Pons (tissue), 1 donor: Measurements from ENCODE around the gene RAB35.

ENCODE experiments used
- DNase-seq: peaks from one replicate; pipeline ENCODE4 v3.0.0-alpha.2; 2016; ENCODE audit warnings: low spot score

Gene RAB35

DNA sequence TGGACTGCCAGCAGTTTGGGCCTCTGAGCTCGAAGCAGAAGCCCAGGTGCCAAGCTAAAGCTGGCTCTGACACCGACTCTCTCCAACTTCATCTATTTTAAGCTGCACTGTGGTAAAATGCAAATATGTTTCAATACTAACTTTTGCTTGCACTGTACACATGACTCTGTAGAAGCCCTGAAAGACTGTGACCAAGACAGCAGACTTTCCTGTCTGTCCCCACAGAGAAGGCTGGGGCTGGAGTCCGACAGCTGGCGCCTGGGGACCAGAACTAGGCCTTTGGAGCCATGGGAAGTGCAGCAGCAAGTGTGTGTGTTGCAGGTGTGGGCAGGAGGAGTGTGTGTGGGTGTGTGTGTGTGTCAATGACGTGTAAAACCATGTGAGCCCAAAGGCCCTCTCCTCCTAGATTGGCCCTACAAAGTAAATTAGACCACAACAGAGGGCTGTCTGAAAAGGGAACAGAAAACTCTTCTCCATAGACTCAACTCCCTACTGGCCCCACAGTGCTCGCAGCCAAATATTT, 16.4 kb upstream of the RAB35 start:
- no peak for DNase-seq

DNA sequence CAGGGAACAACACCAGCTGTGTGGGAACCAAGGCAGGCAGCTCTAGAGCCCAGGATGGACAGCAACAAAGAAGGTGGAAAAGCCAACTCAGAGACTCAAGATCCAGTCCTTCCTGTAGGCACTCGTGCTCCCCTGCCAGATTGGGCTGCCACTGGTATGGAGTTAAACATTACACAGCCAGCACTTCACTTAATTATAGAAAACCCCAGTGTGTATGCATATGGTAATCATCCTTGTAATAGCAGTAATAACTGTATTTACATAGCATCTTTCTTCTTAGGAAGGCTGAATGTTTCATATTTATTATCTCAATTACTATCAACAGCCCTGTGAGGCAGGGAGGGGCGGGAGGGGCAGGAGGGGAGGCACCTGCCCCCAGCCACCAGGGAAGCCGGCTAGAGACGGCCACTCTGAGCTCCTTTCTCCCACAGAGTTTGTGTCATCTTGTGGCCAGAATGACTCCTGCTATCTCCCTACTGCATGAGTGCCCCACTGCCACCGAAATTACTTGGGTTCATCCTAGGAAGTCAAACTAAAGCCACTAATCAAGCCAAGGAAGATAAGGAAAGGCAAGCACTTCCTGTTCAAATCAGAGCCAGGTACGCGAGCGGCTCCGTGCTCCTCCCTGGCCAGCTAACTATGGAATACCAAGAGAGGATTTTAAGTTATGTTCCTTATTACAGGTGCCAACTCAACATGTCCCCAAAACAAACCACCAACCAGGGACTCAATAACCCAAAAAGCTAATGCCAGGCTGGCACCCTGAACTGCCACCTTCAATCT, 15.7 kb upstream of the RAB35 start:
- no peak for DNase-seq

DNA sequence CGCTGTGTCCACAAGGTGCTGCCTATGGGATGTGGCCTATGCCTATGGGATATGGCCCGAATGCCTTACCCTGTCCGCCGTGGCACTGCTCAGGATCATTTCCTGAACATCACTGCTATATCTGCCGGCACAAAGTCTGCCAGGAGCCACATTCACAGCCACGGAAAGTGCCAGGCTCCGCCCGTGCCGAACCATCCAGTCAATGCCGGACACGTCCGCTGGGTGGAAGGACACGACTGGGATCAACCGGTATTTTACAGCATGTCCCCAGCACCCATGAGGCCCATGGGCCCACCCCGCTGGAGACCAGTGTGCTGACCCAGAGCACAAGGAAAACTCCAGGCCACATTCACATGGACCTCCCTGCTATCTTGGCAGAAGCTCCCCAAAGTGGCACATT, 14.6 kb upstream of the RAB35 start:
- no peak for DNase-seq

DNA sequence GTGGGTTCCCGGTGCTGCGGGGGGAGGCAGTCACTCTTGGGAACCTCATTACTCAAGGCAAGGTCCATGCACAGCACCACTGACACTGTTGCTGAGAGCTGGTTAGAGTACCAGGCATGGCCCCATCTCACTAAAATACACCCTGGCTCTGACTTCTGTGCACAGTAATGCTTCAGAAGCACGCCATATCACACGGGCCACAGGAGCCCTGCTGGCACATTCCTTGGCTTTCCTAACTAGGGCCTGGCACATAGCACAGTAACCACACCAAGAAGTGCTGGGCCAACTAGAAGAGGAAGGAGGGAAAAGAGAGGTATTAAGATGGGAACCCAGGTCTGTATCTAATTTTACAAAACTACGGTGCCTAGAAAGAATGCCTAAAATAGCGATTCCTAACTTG, 13.5 kb upstream of the RAB35 start:
- no peak for DNase-seq

DNA sequence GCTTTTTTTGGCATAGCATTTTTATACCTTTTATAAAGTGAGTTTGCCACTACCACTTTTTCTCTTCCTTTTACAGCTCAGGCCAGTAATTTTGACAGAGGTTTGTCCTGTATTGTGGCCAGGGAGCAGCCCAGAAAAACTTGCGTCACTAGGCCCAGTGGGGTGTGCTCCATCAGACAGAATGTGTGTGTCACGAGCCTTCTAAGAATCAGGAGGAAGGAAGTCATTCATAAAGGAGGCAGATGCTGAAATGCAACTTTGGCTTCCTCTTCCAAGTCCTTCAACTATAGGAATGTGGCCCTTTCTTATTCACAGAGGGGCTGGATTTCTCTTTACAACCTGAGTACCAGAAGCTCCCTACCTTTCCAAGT, 10.1 kb upstream of the RAB35 start:
- DNase-seq, result peak; percentile 54

DNA sequence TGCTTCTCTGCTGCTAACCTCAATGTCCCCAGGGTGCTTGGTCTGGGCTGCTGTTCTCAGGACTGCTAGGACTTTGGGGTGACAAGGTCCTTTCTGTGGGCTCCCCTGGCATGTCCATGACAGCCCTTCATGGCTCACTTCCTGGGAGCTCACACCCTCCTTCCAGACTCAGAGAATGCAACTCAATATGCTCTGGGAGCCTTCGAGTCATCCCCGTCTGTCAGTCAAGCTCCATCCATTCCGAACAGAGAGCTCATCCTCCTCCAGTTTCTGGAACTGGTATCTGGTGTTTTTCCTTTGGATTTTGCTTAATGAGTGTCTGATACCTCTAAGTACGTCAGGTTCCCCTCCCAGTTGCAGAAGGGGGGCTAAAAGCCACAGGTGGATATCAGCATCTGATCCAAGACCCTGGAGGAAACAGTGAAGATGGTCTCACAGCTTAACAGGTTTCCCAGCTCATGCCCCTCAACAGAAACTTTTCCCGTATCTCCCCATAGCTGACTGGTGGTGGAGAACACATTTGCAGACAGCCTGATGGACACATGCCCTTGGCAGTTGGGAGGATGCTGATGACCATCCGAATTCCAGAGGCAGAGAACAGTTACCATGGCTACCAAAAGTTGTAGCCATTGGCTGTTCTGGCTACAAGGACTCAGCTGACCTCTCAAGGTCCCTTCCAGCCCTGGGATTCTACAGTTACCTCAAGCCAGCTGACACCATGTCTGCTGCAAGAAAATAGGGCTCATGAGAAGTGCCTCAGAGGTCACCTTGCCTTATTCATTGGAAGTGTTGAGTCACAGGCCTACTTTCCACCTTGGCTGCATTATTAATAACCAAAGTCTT, 9.5 kb upstream of the RAB35 start:
- DNase-seq, result peak; percentile 40

DNA sequence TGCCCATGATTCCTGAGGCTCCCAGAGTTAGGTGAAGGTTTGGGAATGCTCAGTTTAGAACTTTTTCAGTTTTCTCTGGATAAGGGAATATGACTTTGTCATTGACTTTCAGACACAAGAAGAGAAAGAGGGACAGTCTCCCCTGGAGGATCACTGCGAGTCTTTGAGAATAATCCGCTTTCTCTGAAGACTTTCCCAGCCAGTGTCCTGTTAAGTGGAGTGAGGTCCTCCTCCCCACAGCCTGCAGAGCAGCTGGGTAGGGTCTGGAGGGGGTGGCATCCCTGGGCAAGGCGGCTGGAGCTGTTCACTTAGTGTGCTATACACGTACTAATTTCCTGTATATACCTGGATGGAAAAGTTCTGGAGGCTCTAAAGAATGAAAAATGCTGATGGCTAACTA, 8.5 kb upstream of the RAB35 start:
- no peak for DNase-seq

DNA sequence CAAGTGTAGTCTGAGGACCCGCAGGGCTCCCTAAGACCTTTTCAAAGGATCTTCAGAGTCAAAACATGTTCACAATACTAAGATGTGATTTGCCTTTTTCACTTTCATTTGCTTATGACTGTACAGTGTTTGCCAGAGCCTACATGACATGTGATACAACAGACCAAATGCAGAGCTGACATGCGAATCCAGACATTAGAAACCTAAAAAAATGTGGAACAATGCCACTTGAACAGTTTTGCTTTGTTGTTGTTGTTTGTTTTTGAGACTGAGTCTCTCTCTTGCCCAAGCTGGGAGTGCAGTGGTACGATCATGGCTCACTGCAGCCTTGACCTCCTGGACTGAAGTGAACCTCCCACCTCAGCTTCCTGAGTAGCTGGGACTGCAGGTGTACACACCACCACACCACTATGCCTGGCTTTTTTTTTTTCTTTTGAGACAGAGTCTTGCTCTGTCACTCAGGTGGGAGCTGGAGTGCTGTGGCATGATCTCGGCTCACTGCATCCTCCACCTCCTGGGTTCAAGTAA, 5.3 kb upstream of the RAB35 start:
- no peak for DNase-seq

DNA sequence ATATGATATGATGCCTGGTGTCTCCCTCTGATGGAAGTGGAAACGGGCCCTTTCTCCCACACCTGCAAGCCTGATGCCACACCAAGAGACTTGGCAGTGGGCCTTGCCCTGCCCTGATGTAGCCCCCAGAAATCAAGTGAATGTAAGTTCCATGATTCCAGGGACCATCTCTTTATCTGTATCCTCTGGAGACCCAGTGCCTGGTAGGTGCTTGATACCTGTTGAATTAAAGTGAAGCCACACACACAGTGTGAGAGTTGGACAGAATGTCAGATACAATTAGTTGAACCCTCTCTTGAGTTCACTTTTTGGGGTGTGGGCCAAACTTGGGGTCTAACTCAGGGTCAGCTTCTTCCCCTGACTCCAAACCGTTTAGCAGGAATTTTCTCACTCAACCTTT, 4.8 kb upstream of the RAB35 start:
- no peak for DNase-seq

DNA sequence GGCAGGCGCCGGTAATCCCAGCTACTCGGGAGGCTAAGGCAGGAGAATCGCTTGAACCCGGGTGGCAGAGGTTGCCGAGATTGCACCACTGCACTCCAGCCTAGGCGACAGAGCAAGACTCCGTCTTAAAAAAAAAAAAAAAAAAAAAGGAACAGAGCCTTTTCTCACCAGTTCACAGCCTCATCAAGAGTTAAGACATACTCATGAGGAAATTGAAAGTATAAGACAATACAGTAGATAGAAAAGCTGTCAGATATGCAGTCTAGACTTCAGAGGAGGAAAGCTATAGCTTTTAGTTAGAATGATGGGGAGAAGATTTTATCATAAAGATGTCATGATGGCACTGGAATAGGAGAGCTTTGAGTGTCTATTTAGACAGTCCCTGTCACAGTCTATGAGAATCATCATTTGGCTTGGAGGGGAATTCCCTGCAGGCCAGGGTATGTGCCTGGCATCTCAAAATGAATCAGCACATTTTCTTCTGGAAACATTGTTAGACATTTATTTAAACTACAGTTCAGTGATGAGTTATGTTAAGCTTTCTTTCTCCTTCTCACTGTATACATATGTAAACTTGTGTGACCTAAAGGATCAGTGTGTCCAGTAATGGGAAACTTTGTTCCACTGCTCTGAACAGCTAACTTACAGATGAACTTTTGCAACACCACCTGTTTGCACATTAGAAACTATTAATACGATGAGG, 2.9 kb upstream of the RAB35 start:
- no peak for DNase-seq

DNA sequence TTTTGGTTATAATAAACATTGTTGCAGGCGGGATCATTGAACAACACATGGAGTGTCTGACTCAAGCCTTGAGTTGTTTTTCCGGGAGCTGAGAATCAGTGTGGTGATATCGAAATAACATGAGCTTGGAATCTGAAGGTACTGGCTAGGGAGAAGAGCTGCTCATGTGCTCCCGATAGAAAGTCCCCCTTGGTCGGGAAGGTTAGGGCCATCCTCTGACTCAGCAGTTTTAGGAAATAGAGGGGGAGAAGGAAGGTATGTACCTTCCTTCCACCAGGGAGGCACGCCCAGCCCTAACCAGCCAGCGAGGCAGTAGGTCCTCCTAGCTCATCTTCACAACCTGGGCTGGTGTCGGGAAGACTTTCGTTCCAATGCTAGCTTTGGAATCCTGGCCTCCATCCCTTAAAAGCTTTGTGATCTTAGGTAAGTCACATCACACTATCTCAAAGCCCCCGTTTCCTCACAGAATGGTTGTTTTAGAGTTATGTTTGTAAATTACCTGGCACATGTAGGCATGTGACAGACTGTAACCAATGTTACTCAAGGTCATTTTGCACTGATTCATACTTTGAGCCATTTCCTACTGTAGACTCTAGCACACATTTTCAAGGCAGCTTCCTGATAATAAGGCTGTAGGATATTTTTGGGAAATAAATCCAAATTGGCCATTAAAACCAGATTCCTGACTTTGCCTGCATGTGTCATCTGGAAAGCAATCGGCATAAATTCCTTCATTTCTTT, 1.9 kb upstream of the RAB35 start:
- DNase-seq, result no peak

DNA sequence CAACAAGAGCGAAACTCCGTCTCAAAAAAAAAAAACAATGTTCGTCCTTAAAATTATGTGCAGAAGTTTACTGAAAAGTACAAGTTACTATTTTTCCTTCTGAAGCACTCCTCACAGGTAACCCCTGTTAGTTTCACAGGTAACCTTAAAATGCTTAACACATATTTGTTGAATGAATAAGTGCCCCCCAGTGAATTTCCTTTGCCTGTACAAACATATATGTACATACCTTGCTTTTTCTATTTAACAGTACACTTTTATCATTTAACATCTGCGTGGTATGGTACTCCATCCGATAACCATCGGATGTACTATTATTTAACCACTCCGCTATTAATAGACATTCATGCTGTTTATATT, 1.4 kb upstream of the RAB35 start:
- no peak for DNase-seq

DNA sequence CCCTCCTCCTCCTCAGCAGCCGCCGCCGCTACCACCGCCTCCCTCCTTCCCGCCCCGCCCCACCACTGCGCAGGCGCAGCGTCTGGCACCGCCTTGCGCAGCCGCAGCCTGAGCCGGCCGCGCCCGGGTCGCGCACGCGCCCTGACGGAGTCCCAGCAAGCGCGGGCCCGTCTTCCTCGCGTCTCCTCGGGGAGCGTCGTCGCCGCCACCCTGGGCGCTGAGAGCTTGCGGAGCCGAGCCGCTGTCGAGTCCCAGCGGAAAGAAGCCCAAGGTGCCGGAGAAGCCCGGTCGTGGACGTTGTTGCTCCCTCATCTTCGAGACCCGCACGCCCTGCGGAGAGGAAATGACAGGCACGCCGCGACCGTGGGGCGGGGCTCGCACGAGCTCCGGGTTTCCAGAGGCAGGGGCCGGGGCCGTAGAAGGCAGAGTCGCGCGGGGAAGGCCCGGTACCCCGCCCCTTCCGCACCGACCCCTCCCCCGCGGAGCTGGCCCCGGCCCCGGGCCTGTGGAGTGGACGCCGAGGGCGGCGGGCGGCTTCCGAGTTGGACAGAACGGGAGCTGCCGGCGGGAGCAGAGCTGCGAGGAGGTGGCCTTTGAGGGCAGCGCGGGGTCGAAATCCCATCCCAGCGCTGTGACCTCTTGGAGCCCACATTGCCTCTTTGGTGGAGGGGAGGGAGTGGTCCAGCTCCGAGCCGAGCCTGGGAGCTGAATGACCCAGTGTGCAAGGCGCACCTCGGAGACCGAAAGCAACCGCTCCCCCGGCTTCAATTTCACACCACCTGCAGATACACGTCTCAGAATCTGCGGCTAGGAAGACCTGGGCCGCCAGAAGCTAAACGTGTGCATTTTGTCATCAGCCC, 469 bp upstream of the RAB35 start:
- DNase-seq, result peak; percentile 87

DNA sequence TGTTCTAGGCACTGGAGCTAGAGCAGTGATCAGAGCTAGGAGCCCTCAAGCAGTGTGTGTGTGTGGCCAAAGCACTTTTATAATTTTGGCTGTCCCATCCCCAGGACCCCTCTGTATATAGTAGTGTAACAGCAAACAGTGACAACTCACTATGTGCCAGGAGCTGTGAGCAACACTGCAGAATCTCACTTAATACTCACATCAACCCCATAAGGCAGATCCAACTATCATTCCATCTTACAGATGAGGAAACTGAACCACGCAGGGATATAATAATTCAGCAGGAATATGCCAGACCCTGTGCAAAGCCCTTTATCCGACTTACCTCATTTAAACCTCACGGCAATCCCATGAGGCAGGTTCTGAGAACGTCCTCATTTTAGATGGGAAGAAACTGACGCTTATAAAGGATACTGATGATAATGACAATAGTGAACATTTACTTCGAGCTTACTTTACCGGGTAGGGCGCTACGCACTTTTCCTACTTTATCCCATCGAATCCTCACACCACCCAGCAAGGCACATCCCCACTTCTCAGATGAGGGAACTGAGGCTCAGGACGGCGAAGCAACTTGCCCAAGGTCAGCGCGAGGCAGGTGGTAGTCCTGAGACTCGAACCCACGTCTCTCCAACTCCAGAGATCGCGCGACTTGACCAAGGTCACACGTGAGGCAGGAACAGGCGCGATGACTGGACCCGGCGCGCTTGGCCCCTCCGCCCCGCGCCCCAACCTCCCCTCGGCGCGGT, 687 bp downstream of the RAB35 start:
- DNase-seq, result no peak

DNA sequence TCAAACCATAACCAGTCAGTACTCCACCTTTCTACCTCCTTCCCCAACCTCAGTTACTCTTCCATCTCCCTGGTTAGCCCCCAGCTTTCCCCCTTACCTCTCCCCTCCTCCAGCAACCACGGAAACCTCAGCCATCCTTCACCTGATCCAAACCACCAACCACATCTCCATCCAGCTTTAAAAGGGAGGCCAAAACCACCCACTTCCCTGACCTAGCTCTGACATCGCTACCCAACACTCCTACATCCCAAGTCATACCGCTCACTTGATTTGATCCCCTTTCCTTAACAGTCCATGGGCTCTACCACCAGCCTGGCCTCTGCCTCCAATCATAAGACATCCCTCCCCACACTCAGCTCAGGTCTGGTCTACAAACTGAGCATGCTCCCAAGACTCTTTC, 1.5 kb downstream of the RAB35 start:
- no peak for DNase-seq

DNA sequence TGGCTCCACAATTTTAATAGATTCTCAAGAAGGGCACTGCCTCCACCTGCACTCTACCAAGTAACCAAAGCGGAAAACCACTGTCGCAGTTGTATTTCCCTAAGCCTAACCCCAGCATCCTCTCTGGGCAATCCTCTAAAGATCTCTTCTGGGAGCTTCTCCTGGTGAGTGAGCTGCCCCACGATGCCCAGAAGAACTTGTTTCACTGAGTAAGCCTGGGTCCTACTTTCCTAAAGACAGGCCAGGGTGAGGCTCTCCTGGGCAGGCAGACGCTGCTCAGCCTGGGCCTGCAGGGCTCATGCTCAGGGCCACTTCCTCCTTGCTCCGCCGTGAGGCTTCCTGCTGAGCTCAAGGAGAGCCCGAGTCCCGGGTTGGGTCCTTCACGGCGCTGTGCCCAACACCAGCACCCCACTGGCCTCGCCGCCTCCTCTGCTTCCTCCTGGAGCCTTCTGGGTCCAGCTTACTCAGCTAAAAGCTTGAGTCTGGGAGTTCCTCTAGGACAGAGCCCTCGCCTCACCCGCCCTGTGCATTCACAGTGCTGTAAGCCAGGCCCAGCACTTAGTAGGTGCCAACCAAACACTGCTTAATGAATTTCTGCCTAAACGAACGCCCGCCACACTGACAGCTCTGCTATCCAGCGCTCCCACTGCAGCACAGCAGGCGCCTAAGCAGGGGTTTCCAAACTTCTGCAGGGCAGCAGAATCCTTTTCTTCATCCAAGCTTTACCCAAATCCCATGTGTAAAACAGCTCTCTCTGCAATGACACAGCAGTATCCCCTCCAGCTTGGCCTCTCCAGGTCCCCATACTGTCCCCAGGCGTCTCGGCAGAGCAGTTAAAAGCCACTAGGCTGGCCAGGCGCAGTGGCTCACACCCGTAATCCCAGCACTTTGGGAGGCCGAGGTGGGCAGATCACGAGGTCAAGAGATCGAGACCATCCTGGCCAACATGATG, 5.7 kb downstream of the RAB35 start:
- peak; percentile 72 for DNase-seq

DNA sequence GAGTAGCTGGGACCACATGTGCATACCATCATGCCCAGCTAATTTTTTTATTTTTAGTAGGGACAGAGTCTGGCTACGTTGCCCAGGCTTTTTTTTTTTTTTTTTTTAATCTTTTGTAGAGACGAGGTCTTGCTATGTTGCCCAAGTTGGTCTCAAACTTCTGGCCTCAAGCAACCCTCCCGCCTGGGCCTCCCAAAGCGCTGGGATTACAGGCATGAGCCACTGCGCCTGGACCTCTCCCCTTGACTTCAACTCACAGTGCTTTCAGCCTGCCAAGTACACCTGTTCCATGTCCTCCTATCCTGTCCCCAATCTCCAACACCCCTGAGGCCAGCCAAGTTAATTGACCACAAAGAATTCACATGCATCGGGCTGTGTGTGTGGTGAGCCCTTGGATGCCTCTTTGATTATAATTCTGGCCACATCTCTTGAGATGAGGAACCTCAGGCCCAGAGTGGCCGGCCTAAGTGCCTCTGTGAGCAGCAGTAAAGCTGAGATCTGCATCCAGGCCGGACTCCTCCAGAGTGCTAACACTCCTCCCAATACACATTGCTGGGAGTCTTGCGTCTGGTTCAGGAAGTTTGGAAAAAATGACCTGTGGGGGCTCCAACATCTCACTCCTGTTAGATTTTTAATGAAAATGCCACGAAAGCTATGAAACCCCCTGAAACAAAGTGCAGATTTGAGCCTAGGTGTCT, 6.8 kb downstream of the RAB35 start:
- DNase-seq, result no peak

DNA sequence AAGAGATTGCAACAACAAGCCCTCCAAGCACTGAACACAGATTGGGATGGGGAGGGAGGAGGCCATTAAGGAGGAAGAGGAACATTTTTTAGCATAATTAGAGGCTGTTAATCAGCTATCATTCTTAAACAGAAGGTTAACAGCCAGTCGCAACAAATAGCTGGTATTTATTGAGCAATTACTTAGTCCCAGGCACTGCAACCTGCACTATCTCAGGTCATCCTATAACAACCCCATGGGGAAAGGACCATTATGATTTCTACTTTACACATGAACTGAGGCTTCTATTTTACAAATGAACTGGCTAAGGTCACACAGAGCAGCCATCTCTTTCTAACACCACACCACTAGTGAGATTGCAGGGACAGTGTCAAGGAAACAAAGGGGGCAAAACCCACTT, 10.4 kb downstream of the RAB35 start:
- no peak for DNase-seq
